GM12875 (cell line): Measurements from ENCODE around the gene PSMD6.

Experiments
- H3K4me3 ChIP-seq: one replicate; pipeline ENCODE4 v1.5.1; 2011; ENCODE audit warnings: low read depth, low read length, control low read depth
- CTCF ChIP-seq: IDR thresholded peaks from 2 replicates; pipeline ENCODE4 v1.5.1; 2011; ENCODE audit warnings: low read depth, mild to moderate bottlenecking, control low read depth, inconsistent platforms, low read length, moderate library complexity, borderline replicate concordance; ENCODE audit not compliant: insufficient read depth

Gene PSMD6

DNA sequence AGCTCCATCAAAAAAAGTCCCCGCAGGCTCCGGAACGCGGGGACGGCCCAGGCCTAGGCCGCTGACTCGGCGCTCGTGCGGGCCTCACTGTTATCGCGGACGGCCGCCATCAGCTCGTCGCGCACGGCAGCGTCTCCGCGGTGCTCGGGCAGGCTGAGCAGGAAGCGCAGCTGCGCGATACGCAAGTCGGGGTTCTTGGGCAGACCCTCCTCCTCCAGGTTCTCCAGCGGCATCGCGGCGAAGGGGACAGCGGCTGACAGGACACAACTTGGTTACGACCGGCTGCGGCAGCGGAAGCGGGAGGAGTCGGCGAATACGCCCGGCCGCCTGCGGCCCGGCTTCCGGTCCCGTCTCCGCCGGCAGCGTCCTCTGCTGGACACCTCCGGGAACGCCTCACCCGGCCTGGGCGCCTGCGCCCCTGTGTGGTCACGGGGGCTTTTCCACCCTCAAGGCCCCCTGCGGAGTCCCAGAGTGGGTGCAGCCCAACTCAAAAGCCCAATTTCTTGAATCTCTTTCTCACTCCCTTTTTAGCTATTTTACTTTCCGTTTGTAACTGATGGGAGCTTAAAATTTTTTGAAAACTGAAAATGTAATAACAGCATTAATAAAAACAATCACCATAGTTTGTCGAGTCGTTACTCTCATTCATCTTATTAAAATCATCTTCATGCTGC, at the start of gene PSMD6:
Gene PSMD6 (minus strand): TSS at position 308 of the 674 bp plus-strand sequence. CDS start 75 bp downstream, at position 233.
- H3K4me3 ChIP-seq: peak within 1 kb of the TSS; percentile 81
- peak; percentile 100 for TF ChIP-seq CTCF

- H3K4me3 ChIP-seq: no peak overlapping the region
- no peak for TF ChIP-seq CTCF
Measured at GRCh38 chr3:64072126-64072525, 48.8 kb upstream of the PSMD6 start.

- H3K4me3 ChIP-seq: no peak overlapping the region
- no peak for TF ChIP-seq CTCF
Measured at GRCh38 chr3:64070704-64071103, 47.4 kb upstream of the PSMD6 start.

GRCh38 chr3:64067506-64068346, 44.4 kb upstream of the PSMD6 start:
- no peak for TF ChIP-seq CTCF

DNA sequence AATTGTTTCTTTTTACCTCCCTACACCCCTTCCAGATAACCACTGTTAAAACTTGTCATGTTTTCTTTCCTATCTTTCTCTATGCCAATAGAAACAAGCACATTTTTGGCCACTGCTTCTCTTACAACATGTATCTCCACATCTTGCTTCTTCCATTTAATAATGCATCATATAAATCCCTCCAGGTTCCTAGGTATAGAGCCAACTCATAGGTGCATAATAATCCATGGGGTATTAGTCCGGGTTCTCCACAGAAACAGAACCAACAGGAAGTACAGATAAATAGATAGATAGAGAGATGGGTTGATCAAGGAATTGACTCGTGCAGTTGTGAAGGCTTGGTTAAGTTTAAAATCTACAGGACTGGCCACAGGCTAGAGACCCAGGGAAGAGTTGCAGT, 41.5 kb upstream of the PSMD6 start:
- H3K4me3 ChIP-seq: no peak overlapping the region
- no peak for TF ChIP-seq CTCF

More at GRCh38 chr3:64067506-64068346, 44.4 kb upstream of the PSMD6 start:
- H3K4me3 ChIP-seq: no peak overlapping the region

- no peak overlapping the region for H3K4me3 ChIP-seq
- no peak for TF ChIP-seq CTCF
Measured at GRCh38 chr3:64063983-64064438, 40.7 kb upstream of the PSMD6 start.
